ENCODE results near the gene PTPRG.

Gene PTPRG

DNA sequence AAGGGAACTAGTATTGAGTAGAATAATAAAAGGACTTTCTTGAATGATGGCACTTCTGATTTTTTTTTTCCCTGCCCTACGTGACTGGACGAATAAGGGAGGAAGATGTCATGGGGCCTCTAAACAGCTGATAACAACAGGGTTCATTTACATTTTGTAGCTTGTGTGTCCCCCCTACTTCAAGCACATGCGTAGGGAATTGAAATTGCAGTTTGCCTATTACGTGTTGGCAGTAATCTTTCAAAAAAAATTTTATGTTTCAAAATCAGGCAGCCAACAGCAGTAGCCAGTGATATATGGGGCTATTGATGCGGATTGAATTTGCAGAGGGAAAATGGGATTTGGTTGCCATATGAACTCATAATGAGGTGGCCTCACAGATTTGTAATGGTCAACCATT, 58.7 kb downstream of the PTPRG start:
- TF ChIP-seq TAF1 (IDR thresholded peaks at IDR 0.05; ENCODE audit: low read depth), result no peak
- TF ChIP-seq ZBTB7A (IDR thresholded peaks at IDR 0.05; ENCODE audit: low read depth), result no peak
- no peak for TF ChIP-seq TCF12 (IDR thresholded peaks at IDR 0.05; ENCODE audit: low read depth)
- TF ChIP-seq, protein P1, sequence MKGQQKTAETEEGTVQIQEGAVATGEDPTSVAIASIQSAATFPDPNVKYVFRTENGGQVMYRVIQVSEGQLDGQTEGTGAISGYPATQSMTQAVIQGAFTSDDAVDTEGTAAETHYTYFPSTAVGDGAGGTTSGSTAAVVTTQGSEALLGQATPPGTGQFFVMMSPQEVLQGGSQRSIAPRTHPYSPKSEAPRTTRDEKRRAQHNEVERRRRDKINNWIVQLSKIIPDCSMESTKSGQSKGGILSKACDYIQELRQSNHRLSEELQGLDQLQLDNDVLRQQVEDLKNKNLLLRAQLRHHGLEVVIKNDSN (IDR thresholded peaks at IDR 0.05), result no peak
- no peak for TF ChIP-seq FOXM1 (IDR thresholded peaks at IDR 0.05; ENCODE audit: borderline replicate concordance, low read depth)
- TF ChIP-seq CREB1 (IDR thresholded peaks at IDR 0.05; ENCODE audit: low read depth), result no peak
- TF ChIP-seq, protein P2, sequence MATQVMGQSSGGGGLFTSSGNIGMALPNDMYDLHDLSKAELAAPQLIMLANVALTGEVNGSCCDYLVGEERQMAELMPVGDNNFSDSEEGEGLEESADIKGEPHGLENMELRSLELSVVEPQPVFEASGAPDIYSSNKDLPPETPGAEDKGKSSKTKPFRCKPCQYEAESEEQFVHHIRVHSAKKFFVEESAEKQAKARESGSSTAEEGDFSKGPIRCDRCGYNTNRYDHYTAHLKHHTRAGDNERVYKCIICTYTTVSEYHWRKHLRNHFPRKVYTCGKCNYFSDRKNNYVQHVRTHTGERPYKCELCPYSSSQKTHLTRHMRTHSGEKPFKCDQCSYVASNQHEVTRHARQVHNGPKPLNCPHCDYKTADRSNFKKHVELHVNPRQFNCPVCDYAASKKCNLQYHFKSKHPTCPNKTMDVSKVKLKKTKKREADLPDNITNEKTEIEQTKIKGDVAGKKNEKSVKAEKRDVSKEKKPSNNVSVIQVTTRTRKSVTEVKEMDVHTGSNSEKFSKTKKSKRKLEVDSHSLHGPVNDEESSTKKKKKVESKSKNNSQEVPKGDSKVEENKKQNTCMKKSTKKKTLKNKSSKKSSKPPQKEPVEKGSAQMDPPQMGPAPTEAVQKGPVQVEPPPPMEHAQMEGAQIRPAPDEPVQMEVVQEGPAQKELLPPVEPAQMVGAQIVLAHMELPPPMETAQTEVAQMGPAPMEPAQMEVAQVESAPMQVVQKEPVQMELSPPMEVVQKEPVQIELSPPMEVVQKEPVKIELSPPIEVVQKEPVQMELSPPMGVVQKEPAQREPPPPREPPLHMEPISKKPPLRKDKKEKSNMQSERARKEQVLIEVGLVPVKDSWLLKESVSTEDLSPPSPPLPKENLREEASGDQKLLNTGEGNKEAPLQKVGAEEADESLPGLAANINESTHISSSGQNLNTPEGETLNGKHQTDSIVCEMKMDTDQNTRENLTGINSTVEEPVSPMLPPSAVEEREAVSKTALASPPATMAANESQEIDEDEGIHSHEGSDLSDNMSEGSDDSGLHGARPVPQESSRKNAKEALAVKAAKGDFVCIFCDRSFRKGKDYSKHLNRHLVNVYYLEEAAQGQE (IDR thresholded peaks at IDR 0.05; ENCODE audit: low read depth), result no peak
- no peak for TF ChIP-seq NFIC (IDR thresholded peaks at IDR 0.05)
- no peak for TF ChIP-seq YY1 (IDR thresholded peaks at IDR 0.05; ENCODE audit: low read depth)
- no peak for TF ChIP-seq TEAD4 (IDR thresholded peaks at IDR 0.05)
- no peak for TF ChIP-seq EGR1 (IDR thresholded peaks at IDR 0.05)
- TF ChIP-seq, protein P3, sequence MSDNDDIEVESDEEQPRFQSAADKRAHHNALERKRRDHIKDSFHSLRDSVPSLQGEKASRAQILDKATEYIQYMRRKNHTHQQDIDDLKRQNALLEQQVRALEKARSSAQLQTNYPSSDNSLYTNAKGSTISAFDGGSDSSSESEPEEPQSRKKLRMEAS (IDR thresholded peaks at IDR 0.05), result no peak
- no peak for TF ChIP-seq RAD21 (IDR thresholded peaks at IDR 0.05; ENCODE audit: low read depth)
- no peak for TF ChIP-seq CEBPB (IDR thresholded peaks at IDR 0.05)
- no peak for TF ChIP-seq EP300 (IDR thresholded peaks at IDR 0.05; ENCODE audit: borderline replicate concordance)

GRCh38 chr3:61624300-61624699, 62.9 kb downstream of the PTPRG start:
- no peak for TF ChIP-seq CEBPB (IDR thresholded peaks at IDR 0.05)
- TF ChIP-seq, protein P3 (IDR thresholded peaks at IDR 0.05), result no peak
- TF ChIP-seq EP300 (IDR thresholded peaks at IDR 0.05; ENCODE audit: borderline replicate concordance), result no peak
- TF ChIP-seq TAF1 (IDR thresholded peaks at IDR 0.05; ENCODE audit: low read depth), result no peak
- TF ChIP-seq TEAD4 (IDR thresholded peaks at IDR 0.05), result no peak
- no peak for TF ChIP-seq FOXM1 (IDR thresholded peaks at IDR 0.05; ENCODE audit: borderline replicate concordance, low read depth)
- TF ChIP-seq, protein P1 (IDR thresholded peaks at IDR 0.05), result no peak
- no peak for TF ChIP-seq NFIC (IDR thresholded peaks at IDR 0.05)

DNA sequence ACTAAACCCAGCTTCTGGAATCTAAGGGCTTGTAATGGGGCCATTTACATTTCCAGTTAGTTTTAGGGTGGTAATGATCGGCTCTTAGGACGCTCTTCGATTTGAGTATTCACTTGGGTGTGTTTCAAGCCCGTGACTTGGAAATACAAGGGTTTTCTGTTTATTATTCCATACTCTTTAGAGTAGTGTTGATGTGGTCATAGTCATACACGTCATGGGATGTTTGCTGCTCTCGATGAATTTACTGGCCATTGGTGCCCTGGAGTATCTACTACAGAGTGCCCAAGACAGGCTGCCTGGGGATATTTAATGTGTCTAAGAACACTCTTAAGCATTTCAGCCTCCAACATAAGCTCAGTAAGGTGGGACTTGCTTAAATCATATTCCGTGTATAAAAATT, 64.1 kb downstream of the PTPRG start:
- TF ChIP-seq, protein P1 (IDR thresholded peaks at IDR 0.05), result no peak
- no peak for TF ChIP-seq CEBPB (IDR thresholded peaks at IDR 0.05)
- TF ChIP-seq, protein P2 (IDR thresholded peaks at IDR 0.05; ENCODE audit: low read depth), result no peak

DNA sequence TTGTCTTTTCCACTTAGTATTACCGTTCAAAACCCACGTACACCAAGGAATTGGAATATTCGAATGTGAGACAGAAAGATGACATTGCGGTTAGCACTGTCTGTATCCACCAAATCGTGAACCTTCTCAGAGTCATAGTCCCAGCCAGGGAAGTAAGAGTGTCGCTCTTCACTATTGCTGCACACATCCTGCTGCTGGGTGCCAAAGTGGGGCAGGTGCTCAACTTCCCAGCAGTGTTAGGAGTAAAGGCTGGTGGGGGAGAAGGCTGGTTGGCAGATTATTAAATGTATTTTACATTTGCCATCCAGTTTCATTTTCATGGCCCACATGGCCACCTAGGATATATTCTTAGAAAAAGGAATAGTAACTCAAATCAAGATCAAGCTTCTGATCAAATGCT, 65.1 kb downstream of the PTPRG start:
- no peak for TF ChIP-seq CREB1 (IDR thresholded peaks at IDR 0.05; ENCODE audit: low read depth)

DNA sequence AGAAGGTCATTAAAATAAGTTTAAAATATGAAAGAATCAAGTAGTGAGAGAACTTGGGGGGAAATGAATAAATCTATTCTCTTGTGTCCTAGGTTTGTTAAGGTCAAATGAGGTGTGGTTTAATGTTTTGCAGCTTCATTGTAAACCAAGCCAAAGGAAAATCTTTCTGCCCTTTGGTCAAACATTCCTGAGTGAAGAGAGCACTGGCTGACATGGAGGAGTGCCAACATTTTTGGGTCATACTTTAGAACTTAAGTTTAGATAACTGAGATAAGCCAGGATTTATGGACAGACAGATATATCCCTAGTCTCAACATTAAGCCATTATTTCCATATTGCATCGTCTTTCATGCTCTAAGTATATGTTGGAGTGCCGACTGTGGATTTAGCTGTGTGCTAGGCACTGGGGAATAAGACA, 66.4 kb downstream of the PTPRG start:
- TF ChIP-seq NFIC (IDR thresholded peaks at IDR 0.05) (peak; percentile 60), CREB1 (IDR thresholded peaks at IDR 0.05; ENCODE audit: low read depth) (no peak), RAD21 (IDR thresholded peaks at IDR 0.05; ENCODE audit: low read depth) (no peak), FOXM1 (IDR thresholded peaks at IDR 0.05; ENCODE audit: borderline replicate concordance, low read depth) (no peak), TAF1 (IDR thresholded peaks at IDR 0.05; ENCODE audit: low read depth) (no peak), EP300 (IDR thresholded peaks at IDR 0.05; ENCODE audit: borderline replicate concordance) (no peak), TEAD4 (IDR thresholded peaks at IDR 0.05) (peak; percentile 56), YY1 (IDR thresholded peaks at IDR 0.05; ENCODE audit: low read depth) (no peak)
- TF ChIP-seq, protein P3 (IDR thresholded peaks at IDR 0.05), result no peak

- TF ChIP-seq, protein P2 (IDR thresholded peaks at IDR 0.05; ENCODE audit: low read depth), result no peak
- TF ChIP-seq TAF1 (IDR thresholded peaks at IDR 0.05; ENCODE audit: low read depth), result no peak
- no peak for TF ChIP-seq CEBPB (IDR thresholded peaks at IDR 0.05)
These were observed 67.3 kb downstream of the PTPRG start for GRCh38 chr3:61628636-61629035.
